Measurements from ENCODE around the gene MGAT4B.

MGAT4B gene

DNA sequence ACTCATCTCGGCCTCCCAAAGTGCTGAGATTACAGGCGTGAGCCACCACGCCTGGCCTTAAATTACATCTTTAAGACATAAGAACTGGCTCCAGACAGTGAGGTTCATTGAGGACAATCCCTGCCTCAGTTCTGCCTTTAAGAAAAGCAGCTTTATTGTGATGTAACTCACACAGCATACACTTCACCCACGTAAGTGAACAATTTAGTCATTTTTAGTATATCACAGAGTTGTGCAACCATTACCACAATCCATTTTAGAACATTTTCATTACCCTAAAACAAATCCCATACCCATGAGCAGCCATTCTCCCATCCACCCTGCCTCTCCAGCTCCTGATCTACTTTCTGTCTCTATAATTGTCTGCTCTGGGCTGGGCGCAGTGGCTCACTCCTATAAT, 36.9 kb downstream of the MGAT4B start:
- DNase-seq (ENCODE audit: low read depth) = no peak

DNA sequence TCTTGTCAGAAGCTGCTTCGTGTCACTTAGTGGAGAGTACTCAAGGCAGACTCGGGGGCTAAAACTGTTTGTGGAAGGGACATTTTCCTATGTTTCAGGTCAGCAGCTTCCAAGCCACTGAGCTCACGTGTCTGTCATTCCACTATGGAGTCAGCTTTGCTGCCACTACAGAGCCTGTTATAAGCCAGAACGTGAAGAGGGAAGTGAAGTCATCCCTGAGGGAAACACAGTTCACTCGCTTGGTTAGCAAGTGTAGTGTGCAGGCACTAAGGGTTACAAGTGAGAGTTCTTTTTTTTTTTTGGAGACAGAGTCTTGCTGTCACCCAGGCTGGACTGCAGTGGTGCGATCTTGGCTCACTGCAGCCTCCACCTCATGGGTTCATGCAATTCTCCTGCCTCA, 37.4 kb downstream of the MGAT4B start:
- no peak for DNase-seq (ENCODE audit: low read depth)

DNA sequence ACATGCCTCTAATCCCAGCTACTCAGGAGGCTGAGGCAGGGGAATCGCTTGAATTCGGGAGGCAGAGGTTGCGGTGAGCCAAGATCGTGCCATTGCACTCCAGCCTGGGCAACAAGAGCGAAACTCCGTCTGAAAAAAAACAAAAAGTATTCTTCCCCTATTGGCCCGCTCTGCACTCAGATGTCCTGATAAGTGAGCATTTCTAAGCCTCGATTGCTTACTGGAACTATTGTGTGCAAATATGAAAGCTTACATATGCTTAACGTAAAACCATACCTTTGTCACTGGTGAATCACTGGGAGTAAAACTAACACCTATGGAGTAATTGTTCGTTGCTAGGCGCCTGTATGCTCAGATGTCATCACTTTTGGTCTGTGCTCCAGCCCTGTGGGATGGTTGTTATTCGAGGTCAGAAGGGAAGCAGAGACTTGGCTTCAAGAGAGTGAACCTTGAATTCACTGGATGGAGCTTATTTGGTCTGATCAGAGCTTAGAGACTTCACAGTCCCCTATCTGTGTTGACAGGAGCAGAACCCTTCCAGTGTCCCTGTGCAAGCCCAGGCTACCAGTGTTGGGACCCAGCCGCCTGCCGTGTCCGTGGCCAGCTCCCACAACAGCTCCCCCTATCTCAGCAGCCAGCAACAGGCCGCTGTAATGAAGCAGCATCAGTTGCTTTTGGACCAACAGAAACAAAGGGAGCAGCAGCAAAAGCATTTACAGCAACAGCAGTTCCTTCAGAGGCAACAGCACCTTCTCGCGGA, 38.2 kb downstream of the MGAT4B start:
- DNase-seq (ENCODE audit: low read depth) = no peak

DNA sequence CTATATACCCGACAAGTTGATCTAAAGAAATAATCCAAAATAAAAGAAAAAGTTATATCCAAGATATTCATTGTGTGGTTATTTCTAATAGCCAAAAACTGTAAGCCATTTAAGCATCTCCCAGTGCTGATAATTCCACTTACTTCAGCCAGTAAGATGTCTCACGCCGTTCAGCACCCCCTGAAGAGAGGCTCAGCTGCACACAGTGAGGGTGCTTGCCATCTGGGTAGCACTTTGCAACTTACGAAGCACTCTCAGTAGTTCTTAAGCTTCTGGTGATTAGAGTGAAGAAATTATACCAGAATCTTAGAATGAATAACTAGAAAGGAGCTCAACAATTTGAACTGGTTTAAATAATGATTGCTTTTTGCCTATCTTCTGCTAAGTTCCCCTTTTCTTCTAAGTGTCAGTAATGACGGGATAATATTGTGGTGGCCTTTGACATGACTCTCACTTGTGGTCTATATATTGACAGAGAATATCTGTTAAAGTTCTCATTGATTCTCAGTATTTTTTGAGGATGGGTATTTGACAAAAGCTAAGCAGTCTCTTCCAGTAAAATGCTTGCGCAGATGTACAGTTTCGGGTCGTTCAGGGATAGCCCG, 39.1 kb downstream of the MGAT4B start:
- no peak for DNase-seq (ENCODE audit: low read depth)

DNA sequence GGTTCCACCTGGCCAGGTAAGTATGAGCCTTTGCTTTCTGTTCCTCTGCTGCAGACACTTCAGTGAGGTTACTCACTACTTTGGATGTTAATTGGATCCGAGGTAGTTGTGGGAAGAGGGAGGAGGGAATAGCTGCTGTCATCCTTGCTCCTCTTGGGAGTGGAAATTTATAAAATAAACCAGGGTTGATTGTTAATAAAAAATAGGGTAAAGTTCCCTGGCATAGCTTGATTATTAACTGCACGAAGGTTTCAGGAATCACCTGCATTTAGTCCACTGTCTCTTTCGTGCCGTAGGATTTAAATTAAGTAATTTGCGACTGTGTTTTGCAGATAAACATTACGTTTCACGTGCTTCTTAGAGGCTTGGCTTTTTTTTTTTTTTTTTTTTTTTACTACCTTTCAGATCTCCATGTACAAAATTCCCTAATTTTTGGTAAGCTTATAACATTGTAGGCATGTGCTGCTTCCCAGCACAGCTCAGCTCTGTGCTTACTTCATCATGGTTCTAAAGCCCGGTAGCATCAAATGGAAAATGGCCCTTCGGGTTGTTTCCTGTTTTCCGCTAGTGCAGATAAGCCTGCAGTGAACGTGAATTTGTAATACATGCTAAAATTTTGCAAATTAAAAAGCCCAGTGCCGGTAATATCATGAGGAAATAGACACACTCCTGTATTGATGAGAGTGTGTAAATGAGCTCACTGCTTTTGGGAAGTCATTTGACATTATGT, 39.8 kb downstream of the MGAT4B start:
- no peak for DNase-seq (ENCODE audit: low read depth)

DNA sequence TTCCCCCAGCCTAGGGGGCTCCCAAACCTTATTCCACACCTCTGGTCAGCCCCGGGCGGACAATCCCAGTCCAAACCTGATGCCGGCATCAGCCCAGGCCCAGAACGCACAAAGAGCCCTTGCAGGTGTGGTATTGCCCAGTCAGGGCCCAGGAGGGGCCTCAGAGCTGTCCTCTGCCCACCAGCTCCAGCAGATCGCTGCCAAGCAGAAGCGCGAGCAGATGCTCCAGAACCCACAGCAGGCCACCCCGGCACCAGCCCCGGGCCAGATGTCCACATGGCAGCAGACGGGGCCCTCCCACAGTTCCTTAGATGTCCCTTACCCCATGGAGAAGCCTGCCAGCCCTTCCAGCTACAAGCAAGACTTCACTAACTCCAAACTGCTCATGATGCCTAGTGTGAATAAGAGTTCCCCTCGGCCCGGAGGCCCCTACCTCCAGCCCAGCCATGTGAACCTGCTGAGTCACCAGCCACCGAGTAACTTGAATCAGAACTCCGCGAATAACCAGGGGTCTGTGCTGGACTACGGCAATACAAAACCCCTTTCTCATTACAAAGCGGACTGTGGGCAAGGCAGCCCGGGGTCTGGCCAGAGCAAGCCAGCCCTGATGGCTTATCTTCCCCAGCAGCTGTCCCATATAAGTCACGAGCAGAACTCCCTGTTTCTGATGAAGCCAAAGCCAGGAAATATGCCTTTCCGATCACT, 40.5 kb downstream of the MGAT4B start:
- DNase-seq (ENCODE audit: low read depth) = no peak

DNA sequence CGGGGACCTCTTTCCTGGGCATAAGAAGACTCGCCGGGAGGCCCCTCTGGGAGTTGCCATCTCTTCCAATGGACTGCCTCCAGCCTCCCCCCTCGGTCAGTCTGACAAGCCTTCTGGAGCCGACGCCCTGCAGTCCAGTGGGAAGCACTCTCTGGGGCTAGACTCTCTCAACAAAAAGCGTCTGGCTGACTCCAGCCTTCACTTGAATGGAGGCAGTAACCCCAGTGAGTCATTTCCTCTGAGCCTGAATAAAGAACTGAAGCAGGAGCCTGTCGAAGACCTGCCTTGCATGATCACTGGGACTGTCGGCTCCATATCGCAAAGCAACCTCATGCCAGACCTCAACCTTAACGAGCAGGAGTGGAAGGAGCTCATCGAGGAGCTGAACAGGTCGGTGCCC, 41.3 kb downstream of the MGAT4B start:
- DNase-seq (ENCODE audit: low read depth) = peak; percentile 63

DNA sequence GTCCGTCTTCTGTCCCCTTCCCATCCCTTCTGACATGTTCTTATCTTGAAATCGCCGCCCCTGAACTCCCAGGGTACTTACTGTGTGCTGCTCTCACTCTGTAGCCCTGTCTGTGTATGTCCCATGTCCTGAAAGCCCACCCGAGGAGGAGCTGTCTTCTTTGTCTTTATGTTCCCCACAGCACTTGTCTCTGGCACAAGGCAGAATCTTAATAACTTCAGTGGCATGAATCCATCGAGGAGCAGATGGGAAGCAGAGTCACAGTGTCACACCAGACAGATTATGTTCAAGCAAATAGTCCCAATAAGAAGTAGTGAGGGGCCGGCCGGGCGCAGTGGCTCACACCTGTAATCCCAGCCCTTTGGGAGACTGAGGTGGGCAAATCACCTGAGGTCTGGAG, 42.6 kb downstream of the MGAT4B start:
- DNase-seq (ENCODE audit: low read depth) = no peak

DNA sequence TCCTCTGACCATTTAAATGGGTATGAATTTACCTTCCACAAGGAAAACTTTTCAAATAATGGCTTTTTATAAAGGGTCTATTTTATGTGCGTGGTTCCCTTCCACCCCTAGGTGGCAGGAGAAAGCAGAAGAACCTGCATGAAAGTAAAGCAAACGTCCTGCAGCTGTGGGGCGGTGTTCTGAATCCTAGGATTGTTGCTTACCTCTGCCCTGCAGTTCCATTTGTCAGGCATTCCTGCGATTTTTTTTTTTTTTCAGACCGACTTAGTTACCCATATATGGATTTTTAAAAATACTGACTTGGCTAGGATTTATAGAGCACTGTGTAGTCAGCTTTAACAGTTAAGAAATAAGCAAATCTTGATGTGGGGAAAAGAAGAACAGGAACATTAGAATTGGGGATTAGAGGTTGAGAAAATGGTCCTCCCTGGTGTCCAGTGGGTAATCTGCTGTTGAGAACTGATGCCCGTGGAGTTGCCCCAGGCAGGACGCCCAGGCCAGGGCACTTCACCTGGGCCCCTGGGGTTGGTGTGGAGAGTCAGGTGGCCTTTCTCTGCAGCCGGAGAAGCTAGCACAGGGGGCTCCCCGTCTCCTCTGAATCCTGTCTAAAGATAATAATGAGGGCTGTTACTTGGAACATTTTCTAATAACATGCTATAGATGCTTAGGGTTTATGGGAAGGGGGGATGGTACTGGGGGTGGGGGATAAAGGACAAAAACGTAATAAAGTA, 43.3 kb downstream of the MGAT4B start:
- DNase-seq (ENCODE audit: low read depth) = peak; percentile 74

DNA sequence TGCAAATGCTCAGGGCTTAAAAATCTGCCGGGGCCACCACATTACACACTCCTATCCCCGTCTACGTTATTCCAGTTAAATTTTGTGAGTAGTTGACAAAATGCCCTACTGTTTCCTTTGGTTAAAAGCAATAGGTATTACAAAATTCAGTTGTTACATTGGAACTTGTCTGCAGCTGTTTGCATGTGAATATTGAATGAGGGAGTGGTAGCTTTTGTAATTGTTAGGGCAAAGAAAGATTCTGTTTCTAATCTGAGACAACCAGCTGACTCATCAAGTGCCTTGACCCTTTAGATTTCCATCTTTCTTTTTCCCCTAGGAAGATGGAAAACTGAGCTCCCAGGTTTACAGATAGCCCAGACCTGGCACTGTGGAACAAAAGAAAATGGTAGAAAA, 43.9 kb downstream of the MGAT4B start:
- peak; percentile 72 for DNase-seq (ENCODE audit: low read depth)

DNA sequence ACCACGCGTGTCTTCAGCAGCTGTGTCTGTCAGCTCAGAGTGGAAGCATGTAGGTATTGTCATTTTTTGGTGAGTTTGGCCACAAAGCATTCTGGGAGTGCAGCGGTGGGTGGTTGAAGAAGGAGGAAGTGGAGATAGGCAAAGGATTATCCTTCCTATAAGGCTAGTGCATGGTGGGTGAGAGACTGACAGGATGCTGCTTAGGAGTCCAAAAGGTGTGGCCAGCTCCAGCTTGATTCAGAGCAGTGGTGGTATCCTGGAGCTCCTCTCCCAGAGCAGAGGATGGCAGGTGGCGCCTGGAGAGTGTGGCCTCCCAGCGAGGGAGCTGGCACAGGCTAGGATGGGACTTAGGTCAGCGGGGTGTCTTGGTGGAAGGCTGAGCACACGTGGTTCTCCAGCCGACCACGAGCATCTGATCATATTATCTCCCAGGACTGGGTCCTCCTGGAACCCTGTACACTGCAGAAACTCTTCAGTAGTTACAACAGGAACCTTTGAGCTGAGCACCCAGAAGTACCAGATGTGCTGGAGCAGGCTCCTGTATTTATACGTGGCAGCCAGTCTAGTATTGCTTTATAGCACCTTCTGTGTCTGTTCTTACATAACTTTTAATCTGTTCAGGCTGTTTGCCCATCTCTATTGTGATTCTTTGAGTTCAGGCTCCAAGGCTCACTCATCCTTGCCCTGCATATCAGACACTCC, 44.4 kb downstream of the MGAT4B start:
- DNase-seq (ENCODE audit: low read depth) = no peak

DNA sequence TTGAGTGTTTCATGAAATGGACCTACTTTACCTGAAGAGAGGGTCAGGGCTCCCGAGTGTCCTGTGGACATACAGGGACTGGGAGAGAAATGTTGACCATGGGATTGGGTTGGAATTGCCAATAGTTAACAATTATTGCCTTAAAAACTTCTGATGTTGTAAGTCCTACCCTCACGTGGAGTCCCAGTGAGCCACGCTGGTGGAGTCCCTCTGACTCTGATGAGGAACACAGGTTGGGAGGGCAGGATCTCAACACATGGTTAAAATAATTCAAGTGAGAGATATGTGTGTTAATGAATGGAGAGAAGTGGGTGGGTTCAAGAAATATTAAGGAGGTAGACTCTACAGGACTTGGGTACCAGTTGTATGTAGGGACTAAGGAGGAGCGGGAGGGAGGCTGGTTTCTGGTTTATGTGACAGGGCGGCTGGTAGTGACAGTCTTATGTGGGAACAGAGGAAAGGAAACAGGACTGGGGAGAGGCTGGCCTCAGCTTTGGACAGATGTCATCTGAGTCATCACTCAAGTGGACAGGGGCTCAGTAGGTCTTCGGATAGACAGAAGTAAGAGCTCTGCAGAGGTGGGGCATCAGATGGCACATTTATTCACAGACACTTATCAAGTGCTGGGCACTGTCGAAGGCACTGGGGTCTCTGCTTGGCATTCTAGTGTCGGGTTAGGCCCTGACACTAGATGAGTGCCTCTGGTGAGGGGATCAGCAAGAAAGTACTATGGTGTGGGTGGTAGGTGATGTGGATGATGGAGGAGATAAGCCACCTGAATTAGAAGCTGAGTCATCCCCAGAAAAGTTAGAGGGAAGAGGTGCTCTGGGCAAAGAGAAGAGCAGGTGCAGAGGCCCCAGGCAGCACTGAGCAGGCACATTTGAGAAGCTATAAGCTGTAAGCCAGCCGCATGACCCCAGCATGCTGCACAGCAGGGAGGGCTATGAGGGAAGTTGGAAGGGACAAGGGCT, 46.8 kb downstream of the MGAT4B start:
- no peak for DNase-seq (ENCODE audit: low read depth)

DNA sequence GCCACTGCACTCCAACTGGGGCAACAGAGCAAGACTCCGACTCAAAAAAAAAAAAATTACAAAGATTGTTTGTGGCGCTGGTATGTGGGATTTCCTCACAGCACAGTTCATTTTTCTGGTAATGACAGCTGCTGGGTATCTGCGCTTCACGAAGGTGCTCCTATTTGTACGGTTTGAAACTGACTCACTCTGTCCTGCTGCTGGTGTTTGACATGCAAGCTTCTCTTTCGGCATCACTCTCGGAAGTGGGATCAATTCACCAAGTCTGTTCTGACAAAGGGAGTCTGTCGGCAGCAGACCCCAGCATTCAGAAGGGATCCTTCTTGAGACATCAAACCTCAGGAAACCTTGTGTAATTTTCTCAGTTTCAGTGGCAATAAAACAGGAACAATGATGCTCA, 47.7 kb downstream of the MGAT4B start:
- no peak for DNase-seq (ENCODE audit: low read depth)

DNA sequence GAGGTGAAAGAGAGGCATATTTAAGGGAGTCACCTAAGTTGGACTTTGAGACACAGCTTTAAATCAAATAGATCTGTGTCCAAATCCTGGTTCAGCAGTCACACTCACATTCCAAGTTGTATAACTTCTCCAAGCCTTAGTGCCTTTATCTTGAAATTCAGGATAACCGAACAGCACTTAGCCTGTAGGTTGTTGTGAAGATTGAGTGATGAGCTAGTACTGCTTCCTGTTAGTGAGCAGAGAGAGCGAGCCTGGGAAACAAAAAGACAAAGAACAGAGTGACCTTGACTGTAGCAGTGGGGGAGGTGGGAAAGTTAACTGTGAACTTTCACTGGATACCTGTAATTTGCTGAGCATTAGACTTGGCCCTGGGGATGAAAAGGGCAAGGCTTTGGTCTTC, 51.6 kb downstream of the MGAT4B start:
- no peak for DNase-seq (ENCODE audit: low read depth)

DNA sequence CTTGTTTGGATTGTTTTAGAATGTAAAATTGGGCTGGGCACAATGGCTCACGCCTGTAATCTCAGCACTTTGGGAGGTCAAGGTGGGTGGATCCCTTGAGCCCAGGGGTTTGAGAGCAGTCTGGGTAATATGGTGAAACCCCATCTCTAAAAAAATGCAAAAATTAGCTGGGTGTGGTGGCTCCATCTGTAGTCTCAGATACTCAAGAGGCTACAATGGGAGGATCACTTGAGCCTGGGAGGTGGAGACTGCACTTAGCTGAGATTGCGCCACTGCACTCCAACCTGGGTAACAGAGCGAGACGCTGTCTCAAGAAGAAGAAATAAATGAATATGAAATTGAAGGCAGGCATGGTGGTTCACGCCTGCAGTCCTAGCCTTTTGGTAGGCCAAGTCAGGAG, 52.7 kb downstream of the MGAT4B start:
- no peak for DNase-seq (ENCODE audit: low read depth)

DNA sequence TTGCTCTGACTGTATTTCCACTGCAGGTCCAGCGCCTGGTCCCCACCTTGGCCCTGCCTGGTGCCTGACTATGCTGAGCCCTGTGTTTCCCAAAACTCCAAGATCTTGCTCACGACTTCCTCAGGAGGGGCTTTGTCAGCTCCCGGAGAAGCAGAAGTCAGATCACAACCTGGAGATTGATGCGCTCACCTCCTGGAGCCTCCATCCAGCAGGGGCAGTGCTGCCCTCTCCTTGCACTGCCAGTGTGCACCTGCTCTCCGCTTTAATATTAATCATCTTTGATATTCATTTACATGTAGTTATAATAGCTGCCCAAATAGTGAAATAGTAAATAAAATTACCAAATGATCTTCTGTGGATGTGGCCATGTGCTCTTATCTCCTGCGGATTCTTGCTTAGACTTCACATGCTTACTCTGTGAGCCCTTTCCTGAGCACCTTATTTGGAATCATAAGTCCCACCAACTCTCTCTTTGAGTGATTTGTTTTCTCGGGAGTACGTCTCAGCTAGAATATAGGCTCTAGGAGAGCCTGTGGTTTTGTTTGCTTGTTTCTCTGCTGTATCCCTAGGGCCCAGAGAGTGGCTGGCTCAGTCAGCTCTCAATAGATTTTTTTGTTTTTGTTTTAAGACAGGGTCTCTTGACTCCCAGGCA, 56.7 kb downstream of the MGAT4B start:
- DNase-seq (ENCODE audit: low read depth) = no peak

DNA sequence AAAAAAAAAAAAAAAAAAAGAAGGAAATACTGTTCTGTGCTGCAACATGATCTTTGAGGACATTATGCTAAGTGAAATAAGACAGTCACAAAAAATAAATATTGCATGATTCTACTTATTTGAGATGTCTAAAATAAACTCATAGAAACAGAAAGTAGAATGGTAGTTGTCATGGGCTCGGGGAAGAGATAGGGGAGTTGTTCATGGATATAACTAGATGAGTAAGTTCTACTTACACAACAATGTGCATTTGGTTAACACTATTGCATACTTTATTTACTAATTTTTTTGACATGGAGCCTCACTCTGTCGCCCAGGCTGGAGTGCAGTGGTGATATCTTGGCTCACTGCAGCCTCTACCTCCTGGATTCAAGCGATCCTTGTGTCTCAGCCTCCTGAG, 58.9 kb downstream of the MGAT4B start:
- no peak for DNase-seq (ENCODE audit: low read depth)
